KMS-11 (cell line): ENCODE measurements around the gene PITHD1.
"Not testable (repeated sequence)": the region's sequence is repeated elsewhere in the genome, so short reads cannot be mapped to it uniquely, and the experiment has no call there.

Source experiments
- H2AFZ ChIP-seq: fragments of 200-600 bp; sonication (generic); 2 replicates; pipeline ENCODE4 v1.6.1; 2016; ENCODE audit warnings: antibody characterized with exemption, mixed run types, low read depth
- H3K27ac ChIP-seq: fragments of 200-600 bp; sonication (generic); 2 replicates; pipeline ENCODE4 v1.6.1; 2016; ENCODE audit warnings: mild to moderate bottlenecking, mixed run types
- H3K27me3 ChIP-seq: fragments of 200-600 bp; sonication (generic); 2 replicates; pipeline ENCODE4 v1.6.1; 2017; ENCODE audit warnings: mild to moderate bottlenecking, low read depth, mixed run types, moderate library complexity; ENCODE audit not compliant: insufficient read depth
- H3K36me3 ChIP-seq: fragments of 200-600 bp; sonication (generic); 2 replicates; pipeline ENCODE4 v1.6.1; 2017; ENCODE audit warnings: mild to moderate bottlenecking, mixed run types; ENCODE audit not compliant: insufficient read depth
- H3K4me1 ChIP-seq: fragments of 200-600 bp; sonication (generic); 2 replicates; pipeline ENCODE4 v1.6.1; 2016; ENCODE audit warnings: mild to moderate bottlenecking, low read depth, mixed run types; ENCODE audit not compliant: poor library complexity, severe bottlenecking
- H3K4me2 ChIP-seq: fragments of 200-600 bp; sonication (generic); 2 replicates; pipeline ENCODE4 v1.7.0; 2016; ENCODE audit warnings: mild to moderate bottlenecking, mixed run types
- H3K4me3 ChIP-seq: fragments of 200-600 bp; sonication (generic); IDR thresholded peaks from 2 replicates; pipeline ENCODE4 v1.6.1; 2017; ENCODE audit warnings: low read depth, low read length, mixed read lengths; ENCODE audit not compliant: insufficient read depth
- H3K79me2 ChIP-seq: fragments of 200-600 bp; sonication (generic); 2 replicates; pipeline ENCODE4 v1.6.1; 2016; ENCODE audit warnings: low read depth, mixed run types; ENCODE audit not compliant: insufficient read depth
- H3K9ac ChIP-seq: fragments of 200-600 bp; sonication (generic); 2 replicates; pipeline ENCODE4 v1.6.1; 2016; ENCODE audit warnings: mild to moderate bottlenecking, mixed run types
- H4K20me1 ChIP-seq: fragments of 200-600 bp; sonication (generic); 2 replicates; pipeline ENCODE4 v1.6.1; 2016; ENCODE audit warnings: mild to moderate bottlenecking, mixed run types; ENCODE audit not compliant: insufficient read depth
- TF ChIP-seq, protein P1 (sequence below): fragments of 200-600 bp; sonication (generic); conservative IDR thresholded peaks from 2 replicates; pipeline ENCODE4 v1.6.1; 2017; ENCODE audit warnings: low read depth, mild to moderate bottlenecking, antibody characterized with exemption, low read length, moderate library complexity, mixed read lengths

The PITHD1 gene

DNA sequence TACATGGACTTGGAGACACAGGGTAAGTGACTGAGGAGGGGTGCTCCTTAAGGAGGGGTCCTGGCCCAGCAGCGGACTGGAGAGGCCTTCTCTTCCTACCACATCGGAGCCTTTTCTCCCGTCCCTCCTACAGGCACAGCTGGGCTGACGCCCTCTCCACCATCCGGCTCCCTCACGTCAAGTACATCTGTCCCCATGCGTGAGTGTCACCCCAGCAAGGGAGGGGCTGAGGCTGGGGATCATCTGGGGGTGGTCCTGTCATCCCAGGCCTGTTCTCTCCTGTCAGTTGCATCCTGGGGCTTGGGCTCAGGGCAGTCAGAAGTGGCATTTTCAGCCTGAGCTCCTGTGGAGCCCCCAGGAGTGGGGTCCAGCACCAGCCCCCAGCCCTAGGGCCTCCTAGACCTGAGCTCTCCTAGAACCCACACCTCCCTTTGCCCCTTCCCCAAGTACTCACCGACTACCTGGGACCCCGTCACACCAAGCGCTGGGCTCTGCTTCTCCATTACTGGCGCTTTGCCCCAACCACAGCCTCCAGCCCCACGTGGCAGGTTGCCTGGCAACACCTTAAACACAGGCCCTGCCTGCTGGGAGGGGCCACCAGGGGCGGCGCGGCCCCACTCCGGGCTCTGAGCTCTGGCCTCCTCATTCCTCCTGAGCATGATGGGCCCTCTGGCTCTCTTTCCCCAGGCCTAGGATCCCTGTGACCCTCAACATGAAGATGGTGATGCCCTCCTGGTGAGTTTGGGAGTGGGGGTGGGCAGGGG is 15.0 kb downstream of the PITHD1 start:
- TF ChIP-seq, protein P1, sequence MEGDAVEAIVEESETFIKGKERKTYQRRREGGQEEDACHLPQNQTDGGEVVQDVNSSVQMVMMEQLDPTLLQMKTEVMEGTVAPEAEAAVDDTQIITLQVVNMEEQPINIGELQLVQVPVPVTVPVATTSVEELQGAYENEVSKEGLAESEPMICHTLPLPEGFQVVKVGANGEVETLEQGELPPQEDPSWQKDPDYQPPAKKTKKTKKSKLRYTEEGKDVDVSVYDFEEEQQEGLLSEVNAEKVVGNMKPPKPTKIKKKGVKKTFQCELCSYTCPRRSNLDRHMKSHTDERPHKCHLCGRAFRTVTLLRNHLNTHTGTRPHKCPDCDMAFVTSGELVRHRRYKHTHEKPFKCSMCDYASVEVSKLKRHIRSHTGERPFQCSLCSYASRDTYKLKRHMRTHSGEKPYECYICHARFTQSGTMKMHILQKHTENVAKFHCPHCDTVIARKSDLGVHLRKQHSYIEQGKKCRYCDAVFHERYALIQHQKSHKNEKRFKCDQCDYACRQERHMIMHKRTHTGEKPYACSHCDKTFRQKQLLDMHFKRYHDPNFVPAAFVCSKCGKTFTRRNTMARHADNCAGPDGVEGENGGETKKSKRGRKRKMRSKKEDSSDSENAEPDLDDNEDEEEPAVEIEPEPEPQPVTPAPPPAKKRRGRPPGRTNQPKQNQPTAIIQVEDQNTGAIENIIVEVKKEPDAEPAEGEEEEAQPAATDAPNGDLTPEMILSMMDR, result no peak
- Histone ChIP-seq H3K4me3 (no peak overlapping the region), H3K27ac (no peak overlapping the region)

DNA sequence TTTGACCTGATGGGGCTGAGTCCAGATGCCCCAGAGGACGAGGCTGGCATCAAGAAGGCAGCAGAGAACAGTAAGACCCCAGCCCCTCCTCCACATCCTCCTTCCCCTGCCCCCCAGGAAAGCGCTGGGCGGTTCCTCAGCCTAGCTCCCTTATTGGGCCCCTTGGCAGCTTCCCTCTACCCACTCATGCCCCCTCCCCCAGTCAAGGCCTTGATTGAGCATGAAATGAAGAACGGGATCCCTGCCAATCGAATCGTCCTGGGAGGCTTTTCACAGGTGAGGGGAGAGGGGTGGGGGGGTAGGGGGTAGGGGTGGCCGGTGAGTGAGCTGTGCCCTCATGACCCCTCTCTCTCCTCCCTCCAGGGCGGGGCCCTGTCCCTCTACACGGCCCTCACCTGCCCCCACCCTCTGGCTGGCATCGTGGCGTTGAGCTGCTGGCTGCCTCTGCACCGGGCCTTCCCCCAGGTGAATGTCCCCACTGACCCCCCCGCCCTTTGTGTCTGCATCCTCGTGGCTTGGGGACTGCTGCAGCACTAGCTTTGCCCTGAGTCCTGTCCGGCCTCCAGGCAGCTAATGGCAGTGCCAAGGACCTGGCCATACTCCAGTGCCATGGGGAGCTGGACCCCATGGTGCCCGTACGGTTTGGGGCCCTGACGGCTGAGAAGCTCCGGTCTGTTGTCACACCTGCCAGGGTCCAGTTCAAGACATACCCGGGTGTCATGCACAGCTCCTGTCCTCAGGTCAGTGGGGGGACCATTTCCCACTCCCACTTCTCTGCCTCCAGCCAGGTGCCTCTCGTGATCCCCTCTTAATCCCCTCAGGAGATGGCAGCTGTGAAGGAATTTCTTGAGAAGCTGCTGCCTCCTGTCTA is 15.9 kb downstream of the PITHD1 start:
- Histone ChIP-seq H3K27ac (no peak overlapping the region), H3K4me2 (no peak overlapping the region), H2AFZ (no peak overlapping the region), H3K4me1 (peaks cover 14% of the 10 kb centered on the region), H4K20me1 (no peaks in the 10 kb centered on the region), H3K36me3 (no peaks in the 10 kb centered on the region), H3K79me2 (peaks cover 20% of the 10 kb centered on the region; the same call in 1 of the 2 replicates), H3K4me3 (no peak overlapping the region), H3K27me3 (no peaks in the 10 kb centered on the region), H3K9ac (no peak overlapping the region)
- TF ChIP-seq, protein P1, result no peak

More for the DNA sequence above, 15.0 kb downstream of the PITHD1 start:
- H3K9ac ChIP-seq, result no peak overlapping the region
- H4K20me1 ChIP-seq, result no peaks in the 10 kb centered on the region
- no peaks in the 10 kb centered on the region for H3K36me3 ChIP-seq
- H3K4me2 ChIP-seq, result no peak overlapping the region
- peaks cover 20% of the 10 kb centered on the region; the same call in 1 of the 2 replicates for H3K79me2 ChIP-seq
- no peak overlapping the region for H2AFZ ChIP-seq
- peaks cover 14% of the 10 kb centered on the region for H3K4me1 ChIP-seq
- no peaks in the 10 kb centered on the region for H3K27me3 ChIP-seq

DNA sequence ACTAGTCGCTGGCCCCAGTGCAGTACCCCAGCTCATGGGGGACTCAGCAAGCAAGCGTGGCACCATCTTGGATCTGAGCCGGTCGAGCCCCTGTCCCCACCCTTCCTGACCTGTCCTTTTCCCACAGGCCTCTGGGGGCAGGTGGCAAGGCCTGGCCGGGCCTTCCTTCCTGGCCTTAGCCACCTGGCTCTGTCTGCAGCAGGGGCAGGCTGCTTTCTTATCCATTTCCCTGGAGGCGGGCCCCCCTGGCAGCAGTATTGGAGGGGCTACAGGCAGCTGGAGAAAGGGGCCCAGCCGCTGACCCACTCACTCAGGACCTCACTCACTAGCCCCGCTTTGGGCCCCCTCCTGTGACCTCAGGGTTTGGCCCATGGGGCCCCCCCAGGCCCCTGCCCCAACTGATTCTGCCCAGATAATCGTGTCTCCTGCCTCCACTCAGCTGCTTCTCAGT is 16.5 kb downstream of the PITHD1 start:
- not testable (repeated sequence) for H2AFZ ChIP-seq, H3K27ac ChIP-seq, H3K4me2 ChIP-seq, H3K9ac ChIP-seq, H3K27me3 ChIP-seq, H4K20me1 ChIP-seq, H3K4me3 ChIP-seq, H3K36me3 ChIP-seq
- H3K4me1 ChIP-seq, result peaks cover 20% of the 10 kb centered on the region
- peaks cover 20% of the 10 kb centered on the region; the same call in 1 of the 2 replicates for H3K79me2 ChIP-seq

DNA sequence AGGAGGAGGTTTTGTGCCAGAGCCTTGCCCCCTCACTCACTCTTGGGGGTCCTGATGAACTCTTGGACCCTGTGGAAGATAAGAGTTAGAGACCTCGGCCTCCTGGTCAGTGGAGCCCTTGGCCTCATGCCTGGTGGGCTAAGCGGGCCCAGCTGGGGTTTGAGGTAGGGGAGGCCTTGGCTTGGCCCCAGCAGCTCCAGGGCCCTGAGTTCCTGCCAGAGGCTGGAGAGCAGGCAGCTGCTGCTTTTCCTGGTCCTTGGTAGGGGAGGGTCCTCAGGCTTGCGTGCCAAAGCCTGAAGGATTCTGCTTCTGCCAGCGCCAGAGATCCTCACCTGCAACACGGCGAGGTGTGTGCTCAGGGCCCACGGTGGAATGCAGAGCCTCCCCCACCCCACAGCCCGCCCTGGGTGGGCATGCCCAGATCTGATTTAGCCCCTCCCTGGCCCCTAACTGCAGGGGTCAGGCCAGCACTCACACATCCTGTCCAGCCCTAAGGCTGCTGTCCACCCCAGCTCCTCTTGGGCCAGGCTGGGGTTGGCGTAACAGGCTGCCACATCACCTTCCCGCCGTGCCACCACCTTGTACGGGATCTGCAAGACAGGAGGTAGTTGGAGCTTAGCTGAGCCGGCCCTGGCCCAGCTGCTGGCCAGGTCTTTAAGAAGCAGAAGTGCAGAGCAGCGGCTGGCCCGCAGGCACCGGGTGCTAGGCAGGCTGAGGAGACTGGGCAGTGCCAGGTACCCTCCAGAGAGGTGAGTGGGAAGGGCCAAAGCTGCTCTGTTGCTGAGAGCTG is 17.7 kb downstream of the PITHD1 start:
- no peak overlapping the region for H3K27ac ChIP-seq
- H3K4me2 ChIP-seq, result no peak overlapping the region
- peaks cover 20% of the 10 kb centered on the region; the same call in 1 of the 2 replicates for H3K79me2 ChIP-seq
- H3K9ac ChIP-seq, result no peak overlapping the region
- H4K20me1 ChIP-seq, result no peaks in the 10 kb centered on the region
- no peak overlapping the region for H2AFZ ChIP-seq
- no peaks in the 10 kb centered on the region for H3K36me3 ChIP-seq
- H3K4me3 ChIP-seq, result no peak overlapping the region
- H3K4me1 ChIP-seq, result peaks cover 14% of the 10 kb centered on the region
- no peaks in the 10 kb centered on the region for H3K27me3 ChIP-seq
- TF ChIP-seq, protein P1, result no peak
